ENCODE data around the gene OTOG.

DNA sequence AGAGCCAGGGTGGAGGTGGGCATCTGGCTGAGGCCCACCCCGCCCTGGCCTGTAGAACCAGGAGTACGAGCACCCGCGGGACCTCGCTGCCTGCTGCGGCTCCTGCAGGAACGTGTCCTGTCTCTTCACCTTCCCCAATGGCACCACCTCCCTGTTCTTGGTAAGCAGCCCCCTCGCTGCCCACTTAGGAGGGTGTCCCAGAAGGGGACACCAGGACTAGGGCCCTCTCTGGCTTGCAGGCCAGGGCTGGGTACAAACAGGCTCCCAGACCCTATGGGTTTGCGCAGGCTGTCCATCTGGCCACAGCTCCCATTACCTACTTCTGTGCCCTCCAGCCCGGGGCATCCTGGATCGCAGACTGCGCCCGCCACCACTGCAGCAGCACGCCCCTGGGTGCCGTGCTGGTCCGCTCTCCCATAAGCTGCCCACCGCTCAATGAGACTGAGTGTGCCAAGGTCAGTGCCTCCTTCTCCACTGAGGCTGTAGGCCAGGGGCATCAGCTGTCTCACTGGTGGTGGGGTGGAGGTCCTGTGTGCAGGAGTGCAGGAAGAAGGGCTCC, 94.8 kb downstream of the OTOG start:
- TF ChIP-seq, protein P1, sequence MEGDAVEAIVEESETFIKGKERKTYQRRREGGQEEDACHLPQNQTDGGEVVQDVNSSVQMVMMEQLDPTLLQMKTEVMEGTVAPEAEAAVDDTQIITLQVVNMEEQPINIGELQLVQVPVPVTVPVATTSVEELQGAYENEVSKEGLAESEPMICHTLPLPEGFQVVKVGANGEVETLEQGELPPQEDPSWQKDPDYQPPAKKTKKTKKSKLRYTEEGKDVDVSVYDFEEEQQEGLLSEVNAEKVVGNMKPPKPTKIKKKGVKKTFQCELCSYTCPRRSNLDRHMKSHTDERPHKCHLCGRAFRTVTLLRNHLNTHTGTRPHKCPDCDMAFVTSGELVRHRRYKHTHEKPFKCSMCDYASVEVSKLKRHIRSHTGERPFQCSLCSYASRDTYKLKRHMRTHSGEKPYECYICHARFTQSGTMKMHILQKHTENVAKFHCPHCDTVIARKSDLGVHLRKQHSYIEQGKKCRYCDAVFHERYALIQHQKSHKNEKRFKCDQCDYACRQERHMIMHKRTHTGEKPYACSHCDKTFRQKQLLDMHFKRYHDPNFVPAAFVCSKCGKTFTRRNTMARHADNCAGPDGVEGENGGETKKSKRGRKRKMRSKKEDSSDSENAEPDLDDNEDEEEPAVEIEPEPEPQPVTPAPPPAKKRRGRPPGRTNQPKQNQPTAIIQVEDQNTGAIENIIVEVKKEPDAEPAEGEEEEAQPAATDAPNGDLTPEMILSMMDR (IDR thresholded peaks at IDR 0.05; ENCODE audit: low read depth, low read length, poor library complexity, severe bottlenecking) = no peak
- TF ChIP-seq EZH2phosphoT487 (IDR thresholded peaks at IDR 0.05; ENCODE audit: borderline replicate concordance, low read length) = no peak

Data from DOHH2 (cell line).